ENCODE measurements around the gene CLEC20A. TPM values are rescaled to one million over a fixed set of nuclear protein-coding genes. Genes with fewer than 3 reads are reported as not detected.
"Not testable (repeated sequence)": the region's sequence is repeated elsewhere in the genome, so short reads cannot be mapped to it uniquely, and the experiment has no call there.

Gene CLEC20A
- total and polyA plus RNA-seq, 10 donors: 0.57 to 3.6 (median 1.3) TPM; not detected in 2

DNA sequence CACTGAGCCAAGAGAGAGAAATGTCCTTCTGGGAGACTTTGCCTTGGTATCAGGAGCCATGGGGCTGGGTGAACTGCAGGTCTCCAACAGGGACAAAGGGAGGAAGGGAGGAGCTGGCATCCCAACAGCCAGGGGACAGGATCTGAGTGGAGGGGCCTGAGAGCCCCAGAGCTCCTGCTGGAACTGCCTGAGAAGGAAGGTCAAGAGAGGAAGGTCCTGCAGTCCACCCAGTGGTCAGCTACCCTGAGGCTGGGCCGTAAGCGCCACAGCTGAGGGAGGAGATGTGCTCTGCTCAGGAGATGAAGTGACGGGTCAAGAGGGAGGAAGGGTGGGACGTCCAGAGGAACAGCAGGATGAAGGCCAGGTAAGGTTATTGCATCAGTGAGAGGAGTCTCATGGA lies 7.5 kb upstream of the CLEC20A start:
- intact Hi-C loops (cut with DNase I; ENCODE audit: low total_unique reads): loop anchor here (5.0 kb wide), 1 partner anchor 207 kb away; no protein-coding TSS in a partner anchor
- H3K9me3 ChIP-seq: no peaks in the 10 kb centered on the region
- no peaks in the 10 kb centered on the region for H3K27me3 ChIP-seq (replicated peaks in 1 of 7)
- no peak overlapping the region for H3K27ac ChIP-seq
- H3K4me3 ChIP-seq: no peak overlapping the region
- H3K36me3 ChIP-seq: no peaks in the 10 kb centered on the region
- DNase-seq: no peak
- 52 to 86% (median 77%) methylated on average over 4 of the region's 4 CpGs for WGBS, 5 donors
- TF ChIP-seq, protein P1, sequence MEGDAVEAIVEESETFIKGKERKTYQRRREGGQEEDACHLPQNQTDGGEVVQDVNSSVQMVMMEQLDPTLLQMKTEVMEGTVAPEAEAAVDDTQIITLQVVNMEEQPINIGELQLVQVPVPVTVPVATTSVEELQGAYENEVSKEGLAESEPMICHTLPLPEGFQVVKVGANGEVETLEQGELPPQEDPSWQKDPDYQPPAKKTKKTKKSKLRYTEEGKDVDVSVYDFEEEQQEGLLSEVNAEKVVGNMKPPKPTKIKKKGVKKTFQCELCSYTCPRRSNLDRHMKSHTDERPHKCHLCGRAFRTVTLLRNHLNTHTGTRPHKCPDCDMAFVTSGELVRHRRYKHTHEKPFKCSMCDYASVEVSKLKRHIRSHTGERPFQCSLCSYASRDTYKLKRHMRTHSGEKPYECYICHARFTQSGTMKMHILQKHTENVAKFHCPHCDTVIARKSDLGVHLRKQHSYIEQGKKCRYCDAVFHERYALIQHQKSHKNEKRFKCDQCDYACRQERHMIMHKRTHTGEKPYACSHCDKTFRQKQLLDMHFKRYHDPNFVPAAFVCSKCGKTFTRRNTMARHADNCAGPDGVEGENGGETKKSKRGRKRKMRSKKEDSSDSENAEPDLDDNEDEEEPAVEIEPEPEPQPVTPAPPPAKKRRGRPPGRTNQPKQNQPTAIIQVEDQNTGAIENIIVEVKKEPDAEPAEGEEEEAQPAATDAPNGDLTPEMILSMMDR (IDR thresholded peaks at IDR 0.05 in 8 of 11, conservative IDR thresholded peaks at IDR 0.05 in 3 of 11): peak in 1 of 11 experiments; percentile 5
- TF ChIP-seq POLR2AphosphoS5 (IDR thresholded peaks at IDR 0.05) (no peak), POLR2A (IDR thresholded peaks at IDR 0.05) (no peak)
- H3K4me1 ChIP-seq: peaks cover 0 to 11% (median 0%) of the 10 kb centered on the region in 6 donors

DNA sequence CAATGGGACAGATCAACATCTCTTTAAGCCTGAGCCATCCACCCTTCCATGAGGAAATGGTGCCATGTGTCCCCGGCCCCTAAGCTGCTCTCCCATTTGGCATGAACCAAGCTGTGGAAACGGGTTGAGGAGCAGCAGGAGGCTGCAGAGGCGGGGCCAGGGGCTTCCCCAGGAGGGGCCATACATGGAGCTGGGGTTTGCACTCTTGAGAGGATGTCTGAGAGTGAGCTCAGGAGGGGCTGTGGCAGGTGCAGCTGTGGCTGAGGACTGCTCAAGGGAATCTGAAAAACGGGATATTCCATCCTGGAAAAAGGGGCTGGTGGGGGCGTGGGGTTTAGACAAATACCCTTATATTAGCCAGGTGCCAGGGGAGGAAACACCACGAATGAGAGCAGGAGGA lies 7.1 kb upstream of the CLEC20A start:
- 64 to 80% (median 71%) methylated on average over 6 of the region's 6 CpGs for WGBS, 5 donors
- Histone ChIP-seq H3K4me1 (peaks cover 0 to 11% (median 0%) of the 10 kb centered on the region in 6 donors), H3K27me3 (replicated peaks in 1 of 7) (no peaks in the 10 kb centered on the region), H3K36me3 (no peaks in the 10 kb centered on the region), H3K27ac (no peak overlapping the region), H3K9me3 (no peaks in the 10 kb centered on the region), H3K4me3 (no peak overlapping the region)
- DNase-seq: no peak
- TF ChIP-seq, protein P1 (IDR thresholded peaks at IDR 0.05 in 8 of 11, conservative IDR thresholded peaks at IDR 0.05 in 3 of 11): no peak
- TF ChIP-seq POLR2A (IDR thresholded peaks at IDR 0.05): no peak
- TF ChIP-seq POLR2AphosphoS5 (IDR thresholded peaks at IDR 0.05): no peak
- intact Hi-C loops (cut with DNase I; ENCODE audit: low total_unique reads): loop anchor here (5.0 kb wide), 1 partner anchor 207 kb away; no protein-coding TSS in a partner anchor

DNA sequence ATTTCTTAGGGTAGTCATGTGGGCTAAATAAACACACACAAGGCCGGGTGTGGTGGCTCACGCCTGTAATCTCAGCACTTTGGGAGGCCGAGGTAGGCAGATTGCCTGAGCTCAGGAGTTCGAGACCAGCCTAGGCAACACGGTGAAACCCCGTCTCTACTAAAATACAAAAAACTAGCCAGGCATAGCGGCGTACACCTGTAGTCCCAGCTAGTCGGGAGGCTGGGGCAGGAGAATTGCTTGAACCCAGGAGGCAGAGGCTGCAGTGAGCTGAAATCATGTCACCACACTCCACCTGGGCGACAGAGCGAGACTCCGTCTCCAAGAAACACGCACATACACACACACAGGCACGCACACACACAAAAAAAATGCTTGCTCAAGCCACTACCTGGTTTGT lies 6.6 kb upstream of the CLEC20A start:
- H3K4me1 ChIP-seq: peaks cover 0 to 11% (median 0%) of the 10 kb centered on the region in 6 donors
- not testable (repeated sequence) for H3K27me3 ChIP-seq (replicated peaks in 1 of 7); H3K36me3 ChIP-seq; H3K27ac ChIP-seq; H3K9me3 ChIP-seq; H3K4me3 ChIP-seq; DNase-seq
- 90 to 96% (median 94%) methylated on average over 14 of the region's 14 CpGs for WGBS, 5 donors
- intact Hi-C loops (cut with DNase I; ENCODE audit: low total_unique reads): loop anchor here (5.0 kb wide), 1 partner anchor 206 kb away; no protein-coding TSS in a partner anchor

DNA sequence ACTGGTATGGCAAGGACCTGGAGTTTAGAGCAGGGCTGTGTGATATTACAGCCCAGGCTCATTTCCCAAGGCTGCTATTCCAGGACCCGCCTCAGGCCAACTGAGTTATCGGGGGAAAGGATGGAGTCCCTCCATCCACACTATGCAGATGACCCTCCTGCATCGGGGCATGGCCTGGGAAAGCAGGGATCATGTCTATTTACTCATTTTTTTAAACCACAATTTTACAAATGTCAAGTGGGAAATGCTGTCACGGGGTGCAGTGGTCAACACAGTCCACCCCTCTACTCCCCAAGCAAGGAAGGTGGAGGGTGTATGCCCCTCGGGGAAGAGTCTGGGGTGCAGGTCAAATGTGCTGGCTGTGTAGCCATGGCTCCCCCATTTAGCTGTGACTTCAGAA lies 6.1 kb upstream of the CLEC20A start:
- H3K9me3 ChIP-seq: no peaks in the 10 kb centered on the region
- intact Hi-C loops (cut with DNase I; ENCODE audit: low total_unique reads): loop anchor here (5.0 kb wide), 1 partner anchor 206 kb away; no protein-coding TSS in a partner anchor
- TF ChIP-seq, protein P1 (IDR thresholded peaks at IDR 0.05 in 8 of 11, conservative IDR thresholded peaks at IDR 0.05 in 3 of 11): no peak

DNA sequence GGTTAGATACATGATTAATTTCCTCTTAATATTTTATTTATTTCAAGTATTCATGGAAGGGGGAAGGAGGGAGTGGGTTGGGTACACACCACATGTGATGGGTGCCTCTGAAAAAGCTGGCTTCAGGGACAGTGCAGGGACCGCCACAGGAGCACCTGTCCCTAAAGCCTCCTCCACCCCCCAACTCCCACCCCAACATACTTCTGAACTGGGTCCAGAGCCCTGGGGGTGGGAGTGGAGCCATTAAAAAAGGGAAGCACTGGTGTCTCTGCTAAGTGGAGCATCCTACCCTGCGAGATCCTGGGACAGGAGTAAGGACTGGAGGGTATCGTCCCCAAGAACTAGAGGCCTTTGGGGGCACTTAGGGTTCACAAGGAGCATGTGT lies 5.6 kb upstream of the CLEC20A start:
- WGBS, 5 donors: 88 to 92% (median 90%) methylated on average over 3 of the region's 3 CpGs
- DNase-seq: no peak
- Histone ChIP-seq H3K27ac (no peak overlapping the region), H3K4me1 (peaks cover 0 to 11% (median 0%) of the 10 kb centered on the region in 6 donors), H3K36me3 (no peaks in the 10 kb centered on the region), H3K27me3 (replicated peaks in 1 of 7) (no peaks in the 10 kb centered on the region), H3K9me3 (no peaks in the 10 kb centered on the region), H3K4me3 (no peak overlapping the region)
- intact Hi-C loops (cut with DNase I; ENCODE audit: low total_unique reads): loop anchor here (5.0 kb wide), 1 partner anchor 205 kb away; no protein-coding TSS in a partner anchor
- TF ChIP-seq, protein P1 (IDR thresholded peaks at IDR 0.05 in 8 of 11, conservative IDR thresholded peaks at IDR 0.05 in 3 of 11): no peak
- no peak for TF ChIP-seq POLR2AphosphoS5 (IDR thresholded peaks at IDR 0.05)
- TF ChIP-seq POLR2A (IDR thresholded peaks at IDR 0.05): no peak

More for the DNA sequence above, 6.1 kb upstream of the CLEC20A start:
- Histone ChIP-seq H3K27ac (no peak overlapping the region), H3K27me3 (replicated peaks in 1 of 7) (no peaks in the 10 kb centered on the region), H3K4me3 (no peak overlapping the region), H3K4me1 (peaks cover 0 to 11% (median 0%) of the 10 kb centered on the region in 6 donors), H3K36me3 (no peaks in the 10 kb centered on the region)
- WGBS, 5 donors: 82 to 97% (median 91%) methylated on average over 5 of the region's 5 CpGs
- no peak for DNase-seq

All from spleen (tissue), 11 donors.